RPMI8226 (cell line): ENCODE data around the gene NFX1.

ENCODE experiments used
- DNase-seq: peaks from one replicate; pipeline ENCODE4 v3.0.0-alpha.2; 2015

Gene NFX1

GRCh38 chr9:33290247-33291030 is at the start of gene NFX1:
TSS of gene NFX1 (plus strand) at chr9:33290516. CDS start at chr9:33290573, 57 bp downstream.
- peak; percentile 98 for DNase-seq

GRCh38 chr9:33241298-33241697 is 49.0 kb upstream of the NFX1 start:
- DNase-seq = no peak

GRCh38 chr9:33242609-33243134 is 47.6 kb upstream of the NFX1 start:
- no peak for DNase-seq

GRCh38 chr9:33244137-33244784 is 46.1 kb upstream of the NFX1 start:
- no peak for DNase-seq

GRCh38 chr9:33245341-33245740 is 45.0 kb upstream of the NFX1 start:
- no peak for DNase-seq

GRCh38 chr9:33246269-33246860 is 44.0 kb upstream of the NFX1 start:
- DNase-seq = no peak

GRCh38 chr9:33248606-33249005 is 41.7 kb upstream of the NFX1 start:
- no peak for DNase-seq

- peak; percentile 38 for DNase-seq
Observed at GRCh38 chr9:33249087-33249658, 41.1 kb upstream of the NFX1 start.

- no peak for DNase-seq
Observed at GRCh38 chr9:33249983-33250382, 40.3 kb upstream of the NFX1 start.

- DNase-seq = no peak
Observed at GRCh38 chr9:33250458-33250995, 39.8 kb upstream of the NFX1 start.

- DNase-seq = no peak
Observed at GRCh38 chr9:33254211-33254610, 36.1 kb upstream of the NFX1 start.

- DNase-seq = no peak
Observed at GRCh38 chr9:33255014-33255413, 35.3 kb upstream of the NFX1 start.

GRCh38 chr9:33255471-33255870 is 34.8 kb upstream of the NFX1 start:
- DNase-seq = no peak

GRCh38 chr9:33256236-33256635 is 34.1 kb upstream of the NFX1 start:
- DNase-seq = no peak

GRCh38 chr9:33257276-33257675 is 33.0 kb upstream of the NFX1 start:
- DNase-seq = no peak

GRCh38 chr9:33260372-33260771 is 29.9 kb upstream of the NFX1 start:
- no peak for DNase-seq

GRCh38 chr9:33263131-33264002 is 26.9 kb upstream of the NFX1 start:
- DNase-seq = peak; percentile 48

GRCh38 chr9:33264003-33264472 is 26.3 kb upstream of the NFX1 start:
- peak; percentile 46 for DNase-seq

- DNase-seq = peak; percentile 98
Observed at GRCh38 chr9:33264473-33265177, 25.7 kb upstream of the NFX1 start, which contains the start of the genes BAG1 and CHMP5. TSS of gene BAG1 (minus strand) at chr9:33264708. TSS of gene CHMP5 (plus strand) at chr9:33265049. CDS start at chr9:33265079, 30 bp downstream.

GRCh38 chr9:33265211-33265865 is 25.0 kb upstream of the NFX1 start:
- DNase-seq = no peak
